ENCODE data around the gene CFAP53.

The CFAP53 gene

GRCh38 chr18:50201476-50202018 is 64.7 kb downstream of the CFAP53 start:
- Histone ChIP-seq H3K4me2 (ENCODE audit: low read depth, low read length, poor library complexity, severe bottlenecking) (no peak overlapping the region), H3F3A (ENCODE audit: insufficient read depth) (no peaks in the 10 kb centered on the region), H3K27ac (ENCODE audit: low read depth, low read length) (no peak overlapping the region), H3K9me3 (ENCODE audit: insufficient read depth, low read length) (no peaks in the 10 kb centered on the region), H3K79me2 (ENCODE audit: insufficient read depth, low read length) (no peaks in the 10 kb centered on the region), H3K4me3 (ENCODE audit: insufficient read depth, low read length, poor library complexity, severe bottlenecking) (no peak overlapping the region), H3K27me3 (ENCODE audit: low read length) (no peaks in the 10 kb centered on the region), H2AFZ (ENCODE audit: low read depth, low read length, severe bottlenecking) (no peak overlapping the region), H3K36me3 (ENCODE audit: low read length) (no peaks in the 10 kb centered on the region), H4K20me1 (ENCODE audit: low read depth, low read length) (no peaks in the 10 kb centered on the region), H3K9ac (ENCODE audit: low read length) (no peak overlapping the region), H3K9me2 (replicated peaks; ENCODE audit: insufficient read depth, low read length) (no peaks in the 10 kb centered on the region)
- TF ChIP-seq CTCF (IDR thresholded peaks at IDR 0.05; ENCODE audit: insufficient read depth, low read length, poor library complexity, severe bottlenecking) (no peak), EZH2phosphoT487 (conservative IDR thresholded peaks at IDR 0.05; ENCODE audit: low read length) (no peak)

- no peaks in the 10 kb centered on the region for H3K79me2 ChIP-seq (ENCODE audit: insufficient read depth, low read length)
- no peaks in the 10 kb centered on the region for H3K36me3 ChIP-seq (ENCODE audit: low read length)
- no peak for TF ChIP-seq EZH2phosphoT487 (conservative IDR thresholded peaks at IDR 0.05; ENCODE audit: low read length)
- no peak for TF ChIP-seq CTCF (IDR thresholded peaks at IDR 0.05; ENCODE audit: insufficient read depth, low read length, poor library complexity, severe bottlenecking)
- H4K20me1 ChIP-seq (ENCODE audit: low read depth, low read length) = no peaks in the 10 kb centered on the region
- H2AFZ ChIP-seq (ENCODE audit: low read depth, low read length, severe bottlenecking) = no peak overlapping the region
- H3K9me3 ChIP-seq (ENCODE audit: insufficient read depth, low read length) = no peaks in the 10 kb centered on the region
- H3K9ac ChIP-seq (ENCODE audit: low read length) = no peak overlapping the region
- H3K4me2 ChIP-seq (ENCODE audit: low read depth, low read length, poor library complexity, severe bottlenecking) = no peak overlapping the region
- H3K4me3 ChIP-seq (ENCODE audit: insufficient read depth, low read length, poor library complexity, severe bottlenecking) = no peak overlapping the region
- no peak overlapping the region for H3K27ac ChIP-seq (ENCODE audit: low read depth, low read length)
- H3K9me2 ChIP-seq (replicated peaks; ENCODE audit: insufficient read depth, low read length) = no peaks in the 10 kb centered on the region
- H3F3A ChIP-seq (ENCODE audit: insufficient read depth) = no peaks in the 10 kb centered on the region
- no peaks in the 10 kb centered on the region for H3K27me3 ChIP-seq (ENCODE audit: low read length)
Observed at GRCh38 chr18:50199921-50200320, 66.4 kb downstream of the CFAP53 start.

GRCh38 chr18:50199346-50199855 is 66.9 kb downstream of the CFAP53 start:
- Histone ChIP-seq H3K9me3 (ENCODE audit: insufficient read depth, low read length) (no peaks in the 10 kb centered on the region), H3K79me2 (ENCODE audit: insufficient read depth, low read length) (no peaks in the 10 kb centered on the region), H4K20me1 (ENCODE audit: low read depth, low read length) (no peaks in the 10 kb centered on the region), H3F3A (ENCODE audit: insufficient read depth) (no peaks in the 10 kb centered on the region), H3K27me3 (ENCODE audit: low read length) (no peaks in the 10 kb centered on the region), H3K4me2 (ENCODE audit: low read depth, low read length, poor library complexity, severe bottlenecking) (no peak overlapping the region), H3K27ac (ENCODE audit: low read depth, low read length) (no peak overlapping the region), H3K4me3 (ENCODE audit: insufficient read depth, low read length, poor library complexity, severe bottlenecking) (no peak overlapping the region), H3K9ac (ENCODE audit: low read length) (no peak overlapping the region), H2AFZ (ENCODE audit: low read depth, low read length, severe bottlenecking) (no peak overlapping the region), H3K9me2 (replicated peaks; ENCODE audit: insufficient read depth, low read length) (no peaks in the 10 kb centered on the region), H3K36me3 (ENCODE audit: low read length) (no peaks in the 10 kb centered on the region)
- TF ChIP-seq EZH2phosphoT487 (conservative IDR thresholded peaks at IDR 0.05; ENCODE audit: low read length) = no peak
- TF ChIP-seq CTCF (IDR thresholded peaks at IDR 0.05; ENCODE audit: insufficient read depth, low read length, poor library complexity, severe bottlenecking) = no peak

All from SU-DHL-6 (cell line).